Glutamatergic neuron (in vitro differentiated cells): ENCODE data around the gene ANXA3. TPM values are rescaled to one million over a fixed set of nuclear protein-coding genes. Genes with fewer than 3 reads are reported as not detected.

Experiments used
- DNase-seq: peaks from one replicate; pipeline ENCODE4 v3.0.0; 2022
- H3K27ac Mint-ChIP-seq: one replicate; pipeline ENCODE4 v1.8.0; 2020; ENCODE audit warnings: mild to moderate bottlenecking, mixed read lengths, inconsistent platforms; ENCODE audit not compliant: unreplicated experiment
- H3K27me3 Mint-ChIP-seq: one replicate; pipeline ENCODE4 v1.8.0; 2020; ENCODE audit warnings: mild to moderate bottlenecking, moderate library complexity, mixed read lengths, inconsistent platforms; ENCODE audit not compliant: unreplicated experiment
- H3K36me3 Mint-ChIP-seq: one replicate; pipeline ENCODE4 v1.8.0; 2020; ENCODE audit warnings: mild to moderate bottlenecking, mixed read lengths, inconsistent platforms; ENCODE audit not compliant: unreplicated experiment
- H3K4me1 Mint-ChIP-seq: one replicate; pipeline ENCODE4 v1.8.0; 2020; ENCODE audit warnings: mild to moderate bottlenecking, low read depth, mixed read lengths, inconsistent platforms; ENCODE audit not compliant: unreplicated experiment
- H3K4me3 Mint-ChIP-seq: one replicate; pipeline ENCODE4 v1.8.0; 2020; ENCODE audit warnings: mild to moderate bottlenecking, mixed read lengths, inconsistent platforms; ENCODE audit not compliant: unreplicated experiment
- H3K9me3 Mint-ChIP-seq: one replicate; pipeline ENCODE4 v1.8.0; 2020; ENCODE audit warnings: mild to moderate bottlenecking, moderate library complexity, mixed read lengths, inconsistent platforms; ENCODE audit not compliant: unreplicated experiment
- total RNA-seq: library from RNA; stranded (reverse); fragmentation: NEBNext Ultra II Directional; extraction: Animal tissue kit (Norgen Biotek cat#: 25700); gene quantifications from one replicate; pipeline ENCODE4 v1.2.1, GENCODE V29; 2021; ENCODE audit not compliant: unreplicated experiment
- TF ChIP-seq, protein P1 (sequence below): fragments of 200-600 bp; sonication (generic); IDR thresholded peaks from one replicate; pipeline ENCODE4 v1.5.0; 2021; ENCODE audit not compliant: partially characterized antibody, unreplicated experiment

Gene ANXA3
- total RNA-seq, 1 donor from 2014 or later, result not detected

DNA sequence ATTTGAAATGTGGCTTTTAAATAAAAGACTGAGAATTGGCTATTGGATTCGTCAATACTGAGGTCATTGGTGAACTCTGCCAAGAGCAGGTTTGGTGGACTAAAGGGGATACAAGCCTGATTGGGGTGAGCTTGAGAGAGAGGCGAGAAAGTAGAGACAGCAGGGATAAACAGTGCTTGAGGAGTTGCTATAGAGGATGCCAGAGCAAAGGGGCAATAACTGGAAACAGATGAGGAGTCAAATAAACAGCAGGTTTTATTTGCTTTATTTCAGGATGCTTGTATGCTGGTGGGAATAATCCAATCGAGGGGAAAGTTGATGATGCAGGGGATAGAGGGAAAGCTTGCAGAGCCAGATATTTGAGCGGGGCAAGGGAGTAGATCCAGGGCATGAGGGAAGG, 24.0 kb upstream of the ANXA3 start:
- no peaks in the 10 kb centered on the region for H3K27me3 Mint-ChIP-seq
- H3K9me3 Mint-ChIP-seq, result no peaks in the 10 kb centered on the region
- H3K4me3 Mint-ChIP-seq, result no peak overlapping the region
- H3K4me1 Mint-ChIP-seq, result no peaks in the 10 kb centered on the region
- DNase-seq, result no peak
- no peak overlapping the region for H3K27ac Mint-ChIP-seq
- TF ChIP-seq, protein P1, sequence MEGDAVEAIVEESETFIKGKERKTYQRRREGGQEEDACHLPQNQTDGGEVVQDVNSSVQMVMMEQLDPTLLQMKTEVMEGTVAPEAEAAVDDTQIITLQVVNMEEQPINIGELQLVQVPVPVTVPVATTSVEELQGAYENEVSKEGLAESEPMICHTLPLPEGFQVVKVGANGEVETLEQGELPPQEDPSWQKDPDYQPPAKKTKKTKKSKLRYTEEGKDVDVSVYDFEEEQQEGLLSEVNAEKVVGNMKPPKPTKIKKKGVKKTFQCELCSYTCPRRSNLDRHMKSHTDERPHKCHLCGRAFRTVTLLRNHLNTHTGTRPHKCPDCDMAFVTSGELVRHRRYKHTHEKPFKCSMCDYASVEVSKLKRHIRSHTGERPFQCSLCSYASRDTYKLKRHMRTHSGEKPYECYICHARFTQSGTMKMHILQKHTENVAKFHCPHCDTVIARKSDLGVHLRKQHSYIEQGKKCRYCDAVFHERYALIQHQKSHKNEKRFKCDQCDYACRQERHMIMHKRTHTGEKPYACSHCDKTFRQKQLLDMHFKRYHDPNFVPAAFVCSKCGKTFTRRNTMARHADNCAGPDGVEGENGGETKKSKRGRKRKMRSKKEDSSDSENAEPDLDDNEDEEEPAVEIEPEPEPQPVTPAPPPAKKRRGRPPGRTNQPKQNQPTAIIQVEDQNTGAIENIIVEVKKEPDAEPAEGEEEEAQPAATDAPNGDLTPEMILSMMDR, result no peak
- no peaks in the 10 kb centered on the region for H3K36me3 Mint-ChIP-seq

DNA sequence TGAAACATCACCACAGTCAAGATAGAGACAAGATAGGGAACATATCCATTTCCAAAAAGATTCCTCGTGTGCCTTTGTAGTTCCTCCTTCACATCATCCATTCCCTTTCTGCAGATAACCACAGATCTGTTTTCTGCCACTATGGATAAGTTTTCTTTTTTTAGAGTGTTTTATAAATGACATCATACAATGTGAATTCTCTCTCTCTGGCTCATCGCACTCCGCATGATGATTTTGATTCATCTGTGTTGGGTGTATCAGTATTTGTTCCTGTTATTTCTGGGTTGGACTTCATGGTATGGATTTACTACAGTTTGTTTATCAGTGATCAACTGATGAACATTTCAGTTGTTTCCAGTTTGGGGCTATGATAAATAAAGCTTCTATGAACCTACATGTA, 23.2 kb upstream of the ANXA3 start:
- no peaks in the 10 kb centered on the region for H3K27me3 Mint-ChIP-seq
- H3K36me3 Mint-ChIP-seq, result no peaks in the 10 kb centered on the region
- no peak for DNase-seq
- TF ChIP-seq, protein P1, result no peak
- no peak overlapping the region for H3K4me3 Mint-ChIP-seq
- H3K9me3 Mint-ChIP-seq, result no peaks in the 10 kb centered on the region
- no peaks in the 10 kb centered on the region for H3K4me1 Mint-ChIP-seq
- no peak overlapping the region for H3K27ac Mint-ChIP-seq

DNA sequence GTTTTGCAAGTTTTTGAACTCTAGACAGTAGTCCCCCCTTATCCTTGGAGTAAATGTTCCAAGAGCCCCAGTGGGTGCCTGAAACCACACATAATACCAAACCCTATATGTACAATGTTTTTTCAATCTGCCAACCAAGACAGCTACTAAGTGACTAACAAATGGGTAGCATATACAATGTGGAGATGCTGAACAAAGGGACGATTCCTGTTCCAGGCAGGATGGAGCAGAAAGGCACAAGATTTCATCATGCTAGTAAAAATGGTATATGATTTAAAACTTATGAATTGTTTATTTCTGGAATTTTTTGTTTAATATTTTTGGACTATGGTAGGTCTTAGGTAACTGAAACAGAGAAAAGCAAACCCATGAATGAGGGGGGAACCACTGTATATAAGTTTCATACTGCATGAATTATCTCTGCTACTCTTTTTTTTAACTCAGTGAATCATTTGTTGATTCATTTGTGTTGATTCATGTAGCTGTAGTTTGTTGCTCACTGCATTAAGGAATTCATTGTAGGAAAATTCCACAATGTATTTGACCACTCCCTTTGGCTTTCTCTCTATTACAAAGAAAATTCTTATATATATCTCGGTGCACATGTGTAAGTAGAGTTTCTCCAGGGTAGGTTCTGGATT, 21.9 kb upstream of the ANXA3 start:
- Mint-ChIP-seq H3K4me3 (no peak overlapping the region), H3K27me3 (no peaks in the 10 kb centered on the region), H3K4me1 (no peaks in the 10 kb centered on the region), H3K27ac (no peak overlapping the region), H3K9me3 (no peaks in the 10 kb centered on the region), H3K36me3 (no peaks in the 10 kb centered on the region)
- TF ChIP-seq, protein P1, result no peak
- DNase-seq, result no peak

DNA sequence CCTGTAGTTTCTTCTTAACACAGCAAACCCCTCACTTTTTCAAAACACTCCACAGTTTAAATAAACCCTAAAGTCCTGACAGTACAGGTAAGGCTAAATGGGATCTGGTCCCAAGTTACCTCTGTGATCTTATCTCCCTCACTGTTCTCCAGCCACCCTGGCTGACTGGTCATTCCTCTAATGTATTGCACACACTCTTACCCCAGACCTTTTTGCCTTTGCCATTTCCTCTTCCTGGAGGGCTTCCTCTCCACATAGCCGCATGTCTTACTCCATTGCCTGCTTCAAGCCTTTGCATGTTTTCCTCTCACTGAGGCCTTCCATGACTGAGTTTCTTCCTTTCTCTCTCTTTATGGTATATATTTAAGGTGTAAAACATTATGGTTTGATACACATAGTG, 19.5 kb upstream of the ANXA3 start:
- TF ChIP-seq, protein P1, result no peak
- Mint-ChIP-seq H3K27me3 (no peaks in the 10 kb centered on the region), H3K9me3 (no peaks in the 10 kb centered on the region), H3K27ac (no peak overlapping the region), H3K4me3 (no peak overlapping the region), H3K4me1 (no peaks in the 10 kb centered on the region), H3K36me3 (no peaks in the 10 kb centered on the region)
- no peak for DNase-seq

DNA sequence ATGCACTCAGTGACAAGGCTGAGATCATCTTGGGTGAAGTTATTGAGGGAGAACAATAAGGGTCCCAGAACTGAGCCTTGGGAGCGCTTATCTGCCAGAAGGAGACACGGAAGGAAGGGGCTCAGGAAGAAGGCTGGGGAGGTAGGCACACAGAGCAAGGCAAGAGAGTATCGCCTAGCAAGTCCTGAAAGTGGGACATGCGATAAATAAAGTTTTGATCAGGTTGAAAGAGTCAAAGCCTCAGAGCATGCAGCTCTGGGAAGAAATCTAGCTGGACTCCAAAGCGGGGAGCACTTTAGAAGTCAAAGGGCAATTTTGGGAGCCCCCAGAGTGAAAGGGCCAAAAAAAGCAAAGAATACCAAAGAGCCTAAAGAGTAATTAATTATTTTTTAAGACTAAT, 17.7 kb upstream of the ANXA3 start:
- H3K27me3 Mint-ChIP-seq, result no peaks in the 10 kb centered on the region
- no peaks in the 10 kb centered on the region for H3K4me1 Mint-ChIP-seq
- H3K36me3 Mint-ChIP-seq, result no peaks in the 10 kb centered on the region
- H3K9me3 Mint-ChIP-seq, result no peaks in the 10 kb centered on the region
- TF ChIP-seq, protein P1, result no peak
- H3K27ac Mint-ChIP-seq, result no peak overlapping the region
- no peak for DNase-seq
- H3K4me3 Mint-ChIP-seq, result no peak overlapping the region
